ENCODE data around the gene KLHL25.

Gene KLHL25

GRCh38 chr15:85743392-85744055, 51.2 kb downstream of the KLHL25 start:
- no peak for DNase-seq

GRCh38 chr15:85742186-85742821, 52.4 kb downstream of the KLHL25 start:
- DNase-seq, result no peak

- no peak for DNase-seq
Observed at GRCh38 chr15:85741662-85742061, 53.1 kb downstream of the KLHL25 start.

- DNase-seq, result no peak
Observed at GRCh38 chr15:85741021-85741421, 53.7 kb downstream of the KLHL25 start.

- no peak for DNase-seq
Observed at GRCh38 chr15:85737061-85737460, 57.7 kb downstream of the KLHL25 start.

GRCh38 chr15:85733416-85733815, 61.3 kb downstream of the KLHL25 start:
- DNase-seq, result no peak

- no peak for DNase-seq
Observed at GRCh38 chr15:85730001-85730820, 64.5 kb downstream of the KLHL25 start.

- DNase-seq, result no peak
Observed at GRCh38 chr15:85727068-85727467, 67.7 kb downstream of the KLHL25 start.

DNA sequence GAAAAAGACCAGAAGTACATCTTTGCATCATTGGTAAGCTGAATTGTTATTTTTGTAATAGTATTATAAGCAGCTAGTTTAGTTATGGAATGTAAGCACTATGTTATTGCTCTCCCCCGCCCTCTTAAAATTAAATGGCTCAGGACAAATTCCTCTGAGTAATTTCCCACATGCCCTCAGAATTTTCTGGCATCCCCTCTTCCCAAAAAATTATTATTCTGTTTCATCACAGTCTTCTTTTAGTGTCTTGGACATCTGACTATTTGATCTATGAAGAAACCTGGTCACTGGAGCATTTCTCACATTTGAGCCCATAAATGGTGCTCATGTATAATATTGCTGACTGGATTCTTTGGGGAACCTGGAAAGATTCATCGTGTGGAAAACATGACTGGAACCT, 68.3 kb downstream of the KLHL25 start:
- no peak for DNase-seq

DNA sequence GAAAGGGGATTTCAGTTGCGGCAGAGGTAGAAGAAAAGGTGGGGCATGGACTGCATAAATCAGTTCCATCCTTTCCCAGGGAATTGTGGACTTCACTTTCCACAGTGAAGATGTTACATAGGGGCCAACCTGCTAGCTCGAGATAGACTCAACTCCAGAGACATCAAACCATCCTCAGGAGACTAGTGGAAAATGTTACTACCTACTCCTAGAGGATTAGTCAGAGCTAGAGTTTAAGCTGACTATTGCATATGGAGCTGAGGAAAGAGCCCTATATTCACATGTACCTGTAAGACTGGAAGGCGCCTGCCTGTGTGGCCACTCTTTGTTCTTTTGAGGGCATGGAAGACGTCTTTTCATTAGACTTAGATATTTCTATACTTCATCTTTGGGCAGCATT, 69.2 kb downstream of the KLHL25 start:
- DNase-seq, result no peak

- DNase-seq, result no peak
Observed at GRCh38 chr15:85725019-85725418, 69.7 kb downstream of the KLHL25 start.

DNA sequence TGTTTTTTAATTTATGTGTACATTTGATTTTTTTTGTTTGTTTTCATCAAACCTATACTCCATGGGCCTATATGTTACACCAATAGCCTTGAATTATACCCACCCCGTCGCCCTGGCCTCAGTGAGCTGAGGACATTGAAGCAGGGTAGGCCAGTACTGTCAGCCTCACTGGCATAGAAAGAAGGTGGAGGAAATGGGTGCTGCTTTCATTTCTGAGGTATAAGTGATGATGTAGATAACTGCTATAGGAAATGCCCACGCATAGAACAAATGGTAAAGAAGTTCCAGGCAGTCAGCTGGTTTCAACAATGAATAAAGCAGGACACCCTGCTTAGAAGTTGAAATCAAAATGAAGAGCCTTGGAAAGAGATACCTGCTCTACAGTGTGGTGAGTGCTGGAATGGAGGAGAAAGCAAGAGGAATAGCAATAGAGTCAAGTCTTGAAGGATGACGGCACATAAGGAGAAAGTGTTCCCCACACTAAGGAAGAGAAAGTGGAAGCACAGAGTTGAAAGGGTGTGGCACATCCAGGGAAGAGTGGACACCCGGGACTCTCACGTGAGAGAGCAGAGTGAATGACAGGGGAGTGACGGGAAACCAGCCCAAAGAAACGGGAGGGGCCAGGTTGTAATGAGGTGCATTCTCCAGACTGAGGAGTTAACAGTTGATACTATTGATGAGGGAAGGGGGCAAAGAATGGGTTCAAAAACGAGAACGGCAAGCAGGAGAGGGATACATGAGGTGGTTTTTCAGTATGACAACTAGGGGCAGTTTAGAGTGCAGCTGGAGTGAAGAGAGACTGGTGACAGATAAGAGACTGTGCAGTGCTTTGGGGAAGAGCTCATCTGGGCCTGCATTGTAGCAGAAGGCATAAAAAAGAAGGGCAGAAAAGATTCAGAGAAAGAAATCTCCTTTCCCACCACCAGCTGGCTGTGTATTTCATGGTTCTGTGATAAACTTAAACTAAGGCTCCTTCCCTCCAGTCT, 70.5 kb downstream of the KLHL25 start:
- no peak for DNase-seq

DNA sequence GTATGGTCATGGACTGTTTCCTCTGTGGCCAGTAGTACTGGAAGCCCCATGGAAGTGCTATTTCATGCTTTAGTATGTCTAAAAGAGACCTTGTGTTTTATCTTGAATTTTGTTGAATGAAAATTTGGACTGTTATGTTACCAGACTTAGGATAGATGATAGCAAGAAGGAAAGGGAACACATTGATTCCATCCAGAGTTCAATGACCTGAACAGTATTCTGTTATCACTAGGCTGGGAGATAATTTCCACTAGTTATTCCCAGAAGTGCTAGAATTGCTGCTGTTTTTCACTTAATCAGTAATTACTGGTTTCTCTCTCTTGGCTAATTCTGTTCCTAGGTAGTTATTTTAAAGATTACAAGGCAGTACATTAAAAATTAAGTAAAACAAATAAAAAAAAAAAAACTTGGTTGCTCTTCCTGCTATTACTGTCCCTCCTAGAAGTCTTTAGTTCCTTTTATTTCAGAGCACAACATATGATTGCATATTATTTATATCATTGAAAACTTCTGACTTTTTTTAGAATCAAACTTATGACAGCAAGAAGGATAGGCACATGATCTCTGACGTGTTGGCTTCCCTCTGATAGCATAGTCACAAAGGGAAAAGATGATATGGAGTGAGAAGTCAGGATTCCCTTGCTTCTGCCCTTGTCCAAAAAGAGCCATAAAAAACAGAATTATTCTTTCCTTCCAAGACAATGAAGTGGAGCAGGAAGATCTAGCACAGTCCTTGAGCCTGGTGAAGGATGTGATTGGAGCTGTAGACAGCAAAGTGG, 72.2 kb downstream of the KLHL25 start:
- no peak for DNase-seq

DNA sequence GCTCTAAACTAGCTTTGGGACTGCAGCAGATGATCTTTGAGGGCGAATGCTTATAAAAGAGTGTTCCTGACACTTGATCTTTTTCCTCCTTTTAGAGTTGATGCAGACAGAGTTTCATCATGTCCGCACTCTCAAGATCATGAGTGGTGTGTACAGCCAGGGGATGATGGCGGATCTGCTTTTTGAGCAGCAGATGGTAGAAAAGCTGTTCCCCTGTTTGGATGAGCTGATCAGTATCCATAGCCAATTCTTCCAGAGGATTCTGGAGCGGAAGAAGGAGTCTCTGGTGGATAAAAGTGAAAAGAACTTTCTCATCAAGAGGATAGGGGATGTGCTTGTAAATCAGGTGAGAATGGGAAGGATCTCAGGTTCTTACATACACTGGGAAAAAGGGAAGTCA, 75.7 kb downstream of the KLHL25 start:
- DNase-seq, result no peak

DNA sequence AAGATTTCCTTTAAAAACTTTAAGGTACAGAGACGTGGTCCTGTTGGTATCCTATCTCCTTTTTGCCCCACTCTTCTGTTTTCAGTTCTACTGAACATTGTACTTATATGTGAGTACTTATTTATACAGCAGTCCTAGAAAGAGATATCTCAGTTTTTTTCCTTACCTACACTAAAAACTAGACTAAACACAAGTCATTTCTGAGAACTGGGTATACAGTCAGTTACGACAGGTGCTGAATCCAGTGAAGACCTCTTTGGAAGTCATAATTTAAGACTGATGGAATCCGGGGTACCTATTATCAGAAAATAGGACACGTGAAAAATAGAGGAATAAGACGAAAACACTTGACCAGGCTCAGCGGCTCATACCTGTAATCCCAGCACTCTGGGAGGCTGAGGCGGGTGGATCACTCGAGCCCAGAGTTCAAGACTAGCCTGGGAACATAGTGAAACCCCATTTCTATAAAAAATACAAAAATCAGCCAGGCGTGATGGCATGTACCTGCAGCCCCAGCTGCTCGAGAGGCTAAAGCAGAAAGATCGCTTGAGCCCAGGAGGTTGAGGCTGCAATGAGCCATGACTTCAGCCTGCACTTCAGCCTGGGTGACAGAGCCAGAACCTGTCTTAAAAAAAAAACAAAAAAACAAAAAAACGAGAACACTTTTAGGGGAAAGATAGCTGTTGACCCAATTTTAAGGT, 76.3 kb downstream of the KLHL25 start:
- DNase-seq, result no peak

DNA sequence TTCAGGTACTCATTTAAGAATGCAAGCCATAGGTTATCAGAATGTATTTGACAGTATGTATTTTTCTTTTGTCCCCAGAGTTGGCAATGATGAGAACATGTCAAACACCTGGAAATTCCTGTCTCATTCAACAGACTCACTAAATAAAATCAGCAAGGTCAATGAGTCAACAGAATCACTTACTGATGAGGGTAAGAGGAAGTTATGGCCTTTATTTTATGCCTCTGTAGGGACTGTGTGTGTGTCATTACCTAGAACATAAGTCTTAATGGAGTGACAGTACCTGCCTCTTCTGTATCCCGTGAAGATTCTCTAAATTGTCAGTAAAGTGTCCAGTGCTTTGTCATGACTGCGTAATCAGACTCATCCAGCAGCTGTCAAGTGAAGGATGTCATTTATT, 77.5 kb downstream of the KLHL25 start:
- DNase-seq, result no peak

DNA sequence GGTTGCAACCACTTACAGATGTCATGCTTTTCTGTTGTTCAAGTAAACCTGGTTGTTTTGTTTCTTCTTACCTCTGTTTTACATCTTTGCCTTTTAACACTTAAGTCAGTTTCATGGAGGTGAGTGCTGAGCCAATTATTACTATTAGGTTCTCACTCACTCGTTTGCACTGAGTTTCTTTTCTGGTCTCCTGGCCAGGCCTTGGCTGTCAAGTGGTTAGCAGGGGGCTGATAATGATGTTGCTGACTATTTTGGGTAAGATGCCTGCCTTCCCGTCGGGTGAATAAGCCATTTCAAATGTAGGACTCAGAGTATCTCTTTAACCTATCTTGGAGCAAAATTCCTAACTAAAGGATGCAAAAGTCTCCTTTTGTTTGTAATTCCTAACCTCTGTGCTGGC, 78.5 kb downstream of the KLHL25 start:
- DNase-seq, result no peak

- DNase-seq, result no peak
Observed at GRCh38 chr15:85711580-85712192, 83.0 kb downstream of the KLHL25 start.

GRCh38 chr15:85710340-85710842, 84.3 kb downstream of the KLHL25 start:
- DNase-seq, result no peak
